Gastroesophageal sphincter (tissue), 3 donors: ENCODE data around the gene RBFOX2.

Experiments used
- CTCF ChIP-seq, 4 experiments: fragments of 200-600 bp in 2 of 4; fragments of 450-650 bp in 2 of 4; sonication (generic) in 1 of 4; IDR thresholded peaks; one replicate each; pipeline ENCODE4 v1.5.1; 2017 to 2019; ENCODE audit warnings: antibody characterized with exemption in 4 of 4, mild to moderate bottlenecking in 2 of 4, moderate library complexity in 2 of 4
- EP300 ChIP-seq: sonication (generic); formaldehyde crosslinking; IDR thresholded peaks from one replicate; pipeline ENCODE4 v1.6.1; 2017; ENCODE audit warnings: antibody characterized with exemption, mild to moderate bottlenecking
- POLR2A ChIP-seq, 2 donors: fragments of 450-650 bp; IDR thresholded peaks; one replicate each; pipeline ENCODE4 v1.6.1; 2017; ENCODE audit warnings: antibody characterized with exemption in 2 of 2, mild to moderate bottlenecking in 2 of 2, moderate library complexity in 1 of 2
- POLR2AphosphoS5 ChIP-seq: sonication (generic); formaldehyde crosslinking; IDR thresholded peaks from one replicate; pipeline ENCODE4 v1.6.1; 2017; ENCODE audit warnings: antibody characterized with exemption

DNA sequence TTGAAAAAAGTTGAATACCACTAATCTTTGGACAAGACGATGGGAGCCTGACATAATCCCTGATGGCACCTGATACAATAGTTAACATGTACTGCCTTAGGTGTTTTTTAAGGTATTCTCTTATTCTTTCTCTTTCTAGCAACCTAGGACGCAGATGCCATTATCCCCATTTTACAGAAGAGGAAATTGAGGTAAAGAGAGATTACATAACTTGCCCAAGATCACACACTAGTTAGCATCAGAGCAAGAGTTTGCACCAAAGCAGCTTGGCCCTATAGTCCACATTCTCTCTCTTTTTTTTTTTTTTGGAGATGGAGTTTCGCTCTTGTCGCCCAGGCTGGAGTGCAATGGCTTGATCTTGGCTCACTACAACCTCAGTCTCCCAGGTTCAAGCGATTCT, 35.7 kb upstream of the RBFOX2 start:
- TF ChIP-seq POLR2AphosphoS5: no peak
- no peak for TF ChIP-seq POLR2A (IDR thresholded peaks at IDR 0.05)
- no peak for TF ChIP-seq EP300
- TF ChIP-seq CTCF (IDR thresholded peaks at IDR 0.05): no peak
